Esophagus muscularis mucosa (tissue), 3 donors: ENCODE results near the gene MMP21.

ENCODE experiments used
- EP300 ChIP-seq: sonication (generic); formaldehyde crosslinking; IDR thresholded peaks from one replicate; pipeline ENCODE4 v1.6.1; 2017; ENCODE audit warnings: antibody characterized with exemption
- POLR2A ChIP-seq: fragments of 450-650 bp; IDR thresholded peaks from one replicate; pipeline ENCODE4 v1.6.1; 2017; ENCODE audit warnings: antibody characterized with exemption, moderate library complexity, mild to moderate bottlenecking, low read depth
- POLR2AphosphoS5 ChIP-seq, 2 donors: sonication (generic); formaldehyde crosslinking; IDR thresholded peaks; one replicate each; pipeline ENCODE4 v1.6.1; 2017; ENCODE audit warnings: antibody characterized with exemption in 2 of 2

GRCh38 chr10:125766511-125766910 lies 9.1 kb downstream of the MMP21 start:
- TF ChIP-seq POLR2AphosphoS5 (IDR thresholded peaks at IDR 0.05) (no peak), EP300 (no peak), POLR2A (no peak)
